Stimulated activated CD4-positive, alpha-beta T cell treated with anti-CD3 and anti-CD28 coated beads, Interleukin-12 subunit alpha, Interleukin-12 subunit beta, amount 100 ng/mL, for 4 hours (primary cell): ENCODE results near the gene KLRF1.

Experiments used
- DNase-seq: peaks from one replicate; pipeline ENCODE4 v3.0.0-alpha.2; 2020

Gene KLRF1

DNA sequence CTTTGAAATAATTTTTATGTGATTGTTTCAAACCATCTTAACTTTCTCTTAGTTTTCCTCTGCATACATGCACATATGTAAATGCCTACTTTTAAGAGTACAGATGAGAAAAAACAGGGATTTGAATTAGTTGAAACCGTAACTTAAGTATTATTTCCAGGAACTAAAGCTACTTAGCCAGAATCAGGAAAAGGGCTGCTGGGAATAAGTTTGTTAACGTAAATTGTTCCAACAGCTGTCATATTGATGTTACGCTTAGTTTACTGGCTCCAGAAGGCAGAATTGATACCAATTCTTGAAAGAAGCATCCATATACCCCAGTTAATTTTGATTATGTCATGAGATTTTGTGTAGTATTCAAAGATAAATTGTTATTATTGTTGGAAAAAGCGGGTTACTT, 17.9 kb upstream of the KLRF1 start:
- no peak for DNase-seq

DNA sequence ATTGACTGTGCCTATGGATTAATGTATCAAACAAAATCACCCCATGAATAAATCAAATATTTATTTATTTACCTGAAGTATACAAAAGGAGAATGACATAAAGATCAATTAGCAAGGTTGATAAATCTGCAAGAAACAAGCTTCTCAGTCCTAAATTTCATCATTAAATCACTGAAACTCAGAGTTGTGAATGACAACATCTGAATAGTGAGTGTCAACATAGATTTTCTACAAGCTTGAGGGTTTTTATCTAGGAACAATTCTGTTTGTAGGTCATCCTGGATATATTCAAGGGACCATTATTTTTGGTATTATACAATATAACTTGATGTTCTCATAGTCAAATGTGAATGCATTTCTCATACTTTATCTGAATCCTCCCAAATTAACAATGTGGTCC, 17.4 kb upstream of the KLRF1 start:
- DNase-seq = no peak

DNA sequence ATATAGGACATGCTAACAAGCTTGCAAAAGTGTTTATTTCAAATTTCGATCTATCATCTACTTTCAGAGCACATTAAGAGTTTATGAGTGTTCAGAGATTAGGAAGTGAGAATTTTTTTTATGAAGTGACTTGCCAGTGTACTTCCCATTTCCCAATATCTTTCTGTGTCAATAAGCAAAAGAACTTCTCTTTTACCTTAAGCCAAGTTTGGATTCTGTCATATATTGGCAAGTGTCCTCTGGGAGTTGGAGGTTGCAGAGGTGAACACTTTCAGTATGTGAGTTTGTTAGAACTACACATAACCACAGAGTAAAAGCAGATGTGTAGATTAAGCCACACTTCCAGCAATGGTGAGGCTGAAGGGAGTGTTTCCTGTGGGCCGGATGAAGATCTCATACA, 16.6 kb upstream of the KLRF1 start:
- DNase-seq = no peak

DNA sequence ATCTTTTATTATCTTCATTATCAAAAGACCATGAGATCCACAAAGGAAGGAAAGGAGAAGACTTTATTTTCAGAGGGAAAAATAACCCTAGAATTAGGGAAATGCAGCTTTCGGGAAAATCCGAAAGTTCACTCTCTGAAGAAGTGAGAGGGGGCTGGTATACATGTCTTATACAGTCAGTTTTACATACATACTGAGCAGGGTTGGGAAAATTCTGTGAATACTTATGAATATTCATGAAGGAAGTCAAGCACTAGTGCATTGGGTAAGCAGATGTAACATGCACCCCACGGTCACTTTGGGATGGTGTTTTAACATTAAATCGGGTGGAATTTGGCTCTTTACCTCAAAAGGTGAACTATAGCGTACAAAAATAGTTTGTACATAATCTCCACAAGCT, 15.7 kb upstream of the KLRF1 start:
- no peak for DNase-seq

DNA sequence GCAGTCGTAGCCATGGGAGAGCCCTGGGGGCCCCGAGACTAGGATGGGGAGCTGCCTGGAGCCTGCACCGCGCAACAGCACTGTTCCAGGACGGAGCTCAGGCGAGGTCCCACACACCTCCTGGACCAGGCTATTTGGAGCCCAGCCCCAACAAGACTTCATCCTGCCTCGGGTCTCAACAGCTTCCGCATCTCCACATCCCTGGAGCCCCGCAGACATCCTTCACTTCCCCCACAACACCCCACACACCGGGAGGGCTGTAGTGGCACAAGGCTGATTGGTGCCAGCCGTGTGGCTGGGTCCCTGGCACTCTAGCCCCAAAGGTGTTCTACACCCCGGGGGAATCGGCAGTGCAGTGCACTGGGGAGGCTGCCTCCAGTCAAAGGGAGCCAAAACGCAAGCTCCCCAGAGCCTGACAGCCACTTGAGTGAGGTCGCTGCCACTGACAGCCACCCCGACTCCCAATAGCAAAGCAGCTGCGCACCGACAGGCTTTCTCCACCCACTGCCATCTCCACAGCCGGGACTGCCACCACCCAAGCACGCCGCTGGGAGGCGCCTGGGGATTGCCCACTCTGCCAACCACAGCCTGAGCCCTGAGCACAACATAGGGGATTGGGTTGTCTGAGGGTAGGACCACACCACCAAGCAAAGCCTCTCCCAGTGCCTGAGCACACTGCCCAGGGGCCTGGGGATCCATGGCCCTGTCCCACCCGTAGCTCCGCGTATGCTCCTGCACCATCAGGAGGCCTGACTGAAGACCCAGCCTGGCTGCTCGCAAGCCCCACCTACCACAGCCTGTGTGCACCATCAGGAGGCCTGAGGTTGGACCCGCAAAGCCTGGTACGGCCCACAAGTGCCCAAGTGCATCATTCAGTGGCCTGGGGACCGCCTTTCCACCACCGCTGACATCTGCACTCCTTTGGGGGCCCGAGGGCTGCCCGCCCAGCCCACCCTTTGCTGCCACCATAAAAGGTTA, 13.2 kb upstream of the KLRF1 start:
- DNase-seq = peak; percentile 90

DNA sequence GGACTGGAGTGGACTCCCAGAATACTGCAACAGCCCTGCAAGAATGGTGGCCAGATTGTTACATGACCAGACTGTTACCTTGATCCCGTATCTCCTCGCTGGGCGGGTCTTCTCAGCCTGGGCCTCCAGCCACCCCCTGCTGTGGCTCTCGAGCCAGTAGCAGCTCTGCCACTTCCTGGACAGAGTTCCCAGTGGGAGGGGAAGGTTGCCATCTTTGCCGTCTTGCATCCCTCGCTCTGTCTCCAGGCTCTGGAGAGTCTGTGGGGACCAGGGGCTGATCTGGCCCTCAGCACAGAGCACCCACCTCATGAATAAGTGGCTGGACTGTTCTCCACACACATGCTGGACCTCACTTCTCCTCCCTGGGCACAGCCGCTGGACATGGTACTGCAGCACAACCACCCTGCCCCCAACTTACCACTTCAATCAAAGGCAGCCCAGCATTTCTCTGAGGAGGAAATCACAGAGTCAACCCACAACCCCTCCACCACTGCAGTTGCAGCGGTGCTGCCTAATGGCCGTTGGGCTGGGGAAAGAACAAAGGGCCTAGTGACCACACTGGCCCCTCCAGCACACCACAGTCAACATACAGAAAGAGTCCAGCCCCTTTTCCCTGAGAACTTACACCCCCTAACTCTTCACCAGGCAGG, 6.9 kb upstream of the KLRF1 start:
- no peak for DNase-seq

DNA sequence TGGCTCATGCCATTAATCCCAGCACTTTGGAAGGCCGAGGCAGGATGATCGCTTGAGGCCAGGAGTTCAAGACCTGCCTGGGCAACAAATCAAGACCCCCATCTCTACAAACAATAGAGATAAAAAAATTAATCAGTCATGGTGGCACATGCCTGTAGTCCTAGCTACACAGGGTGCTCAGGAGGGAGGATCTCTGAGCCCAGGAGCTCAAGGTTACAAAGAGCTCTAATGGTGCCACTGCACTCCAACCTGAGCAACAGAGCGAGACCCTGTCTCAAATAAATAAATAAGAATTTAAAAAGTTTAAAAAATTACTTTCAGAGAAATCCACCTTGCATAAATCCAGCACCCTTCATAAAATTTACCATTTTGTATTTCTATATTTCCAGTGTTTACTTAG, 2.2 kb downstream of the KLRF1 start:
- no peak for DNase-seq

DNA sequence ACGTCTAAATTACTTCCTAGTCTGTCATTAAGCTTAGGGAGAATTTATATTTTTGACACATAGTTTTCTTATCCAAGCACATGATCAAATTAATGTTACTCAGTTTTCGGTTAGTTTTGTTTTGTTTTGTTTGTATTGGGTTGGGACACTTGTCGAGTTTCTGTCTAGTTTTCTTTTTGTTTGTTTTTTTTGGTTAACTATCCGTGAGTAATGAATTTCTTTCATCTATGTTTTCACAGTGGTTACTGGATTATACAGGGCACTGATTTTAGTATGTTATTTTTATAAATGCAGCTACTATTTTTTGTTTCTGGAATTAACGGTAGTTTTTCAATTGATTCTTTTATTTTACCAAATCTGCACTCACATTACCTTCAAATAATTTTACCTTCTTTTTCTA, 2.7 kb downstream of the KLRF1 start:
- no peak for DNase-seq

DNA sequence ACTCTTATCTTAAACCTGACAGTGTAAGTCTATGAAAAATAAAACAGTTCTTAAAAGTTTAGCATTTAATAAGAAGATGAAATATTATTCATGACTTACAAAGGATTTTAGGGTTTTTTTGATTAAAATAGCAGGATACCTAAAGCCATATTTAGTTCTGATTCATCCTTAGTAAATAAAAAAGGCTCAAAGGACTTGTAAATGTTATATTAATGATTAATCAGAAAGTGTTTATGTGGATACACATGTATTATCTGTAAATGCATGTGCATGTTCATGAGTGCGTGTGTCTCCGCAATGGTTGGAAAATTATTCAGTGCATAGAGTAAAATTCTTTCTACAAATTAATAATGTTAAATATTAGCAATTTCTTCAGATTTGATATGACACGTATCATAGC, 4.4 kb downstream of the KLRF1 start:
- no peak for DNase-seq

DNA sequence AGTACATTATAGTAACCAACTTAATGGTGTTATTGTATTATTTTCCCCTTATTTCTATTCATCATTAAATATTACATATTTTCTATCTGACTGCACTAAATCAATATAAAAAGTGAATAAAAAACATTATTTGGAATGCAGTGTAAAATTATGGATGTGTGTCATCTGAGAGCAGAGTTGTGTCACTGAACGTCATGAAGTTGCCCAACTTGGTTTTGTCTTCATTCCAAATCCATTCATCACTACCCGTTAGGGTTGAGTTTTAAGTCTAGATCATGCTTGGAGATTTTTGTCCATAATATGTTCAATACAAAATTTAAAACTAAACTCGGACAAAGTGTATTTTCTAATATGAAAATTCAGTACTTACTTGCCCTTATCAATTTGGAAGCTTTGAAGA, 16.1 kb downstream of the KLRF1 start:
- no peak for DNase-seq

DNA sequence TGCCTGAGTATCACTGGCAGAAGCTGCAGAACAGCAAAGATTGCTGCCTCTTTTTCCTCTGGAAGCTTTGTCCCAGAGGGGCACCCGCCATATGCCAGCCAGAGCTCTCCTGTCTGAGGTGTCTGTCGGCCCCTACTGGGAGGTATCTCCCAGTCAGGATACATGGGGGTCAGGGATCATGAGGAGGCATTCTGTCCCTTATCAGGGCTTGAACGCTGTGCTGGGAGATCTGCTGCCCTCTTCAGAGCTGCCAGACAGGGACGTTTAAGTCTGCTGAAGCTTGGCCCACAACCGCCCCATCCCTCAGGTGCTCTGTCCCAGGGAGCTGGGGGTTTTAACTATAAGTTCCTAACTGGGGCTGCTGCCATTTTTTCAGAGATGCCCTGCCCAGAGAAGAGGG, 21.6 kb downstream of the KLRF1 start:
- no peak for DNase-seq

DNA sequence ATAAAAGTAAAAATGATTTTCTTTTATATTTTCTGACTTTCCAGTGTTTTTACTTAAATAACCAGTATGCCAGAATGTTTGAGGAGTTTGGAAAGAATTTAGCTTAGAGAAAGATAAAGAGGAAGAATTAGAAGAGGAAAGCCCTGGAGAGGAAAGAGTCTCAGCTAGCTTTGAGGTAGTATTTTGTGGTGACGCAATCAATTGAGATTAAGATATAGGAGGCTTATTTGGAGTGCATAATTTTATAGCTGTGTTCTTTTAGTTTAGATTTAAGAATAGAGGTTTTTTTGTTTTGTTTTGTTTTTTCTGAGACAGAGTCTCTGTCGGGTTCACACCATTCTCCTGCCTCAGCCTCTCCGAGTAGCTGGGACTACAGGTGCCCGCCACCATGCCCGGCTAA, 23.8 kb downstream of the KLRF1 start:
- DNase-seq = no peak

DNA sequence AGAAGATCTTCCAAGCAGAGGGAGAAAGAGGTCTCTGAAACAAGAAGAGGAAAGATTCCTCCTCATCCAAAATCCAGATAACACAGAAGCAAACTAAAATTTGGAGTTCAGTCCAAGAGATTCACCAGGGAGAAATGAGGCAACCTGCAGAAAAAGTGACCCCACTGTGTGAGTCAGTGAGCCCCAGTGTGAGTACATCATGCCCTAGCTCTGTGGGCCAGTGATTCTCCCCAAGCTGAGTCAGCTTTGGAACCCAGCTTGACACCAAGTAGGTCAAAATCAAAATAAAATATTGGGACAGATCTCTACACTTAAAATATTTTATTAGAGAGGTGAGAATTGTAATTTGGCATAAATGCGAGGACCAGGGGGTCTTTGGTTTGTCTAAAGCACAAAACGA, 24.6 kb downstream of the KLRF1 start:
- no peak for DNase-seq

DNA sequence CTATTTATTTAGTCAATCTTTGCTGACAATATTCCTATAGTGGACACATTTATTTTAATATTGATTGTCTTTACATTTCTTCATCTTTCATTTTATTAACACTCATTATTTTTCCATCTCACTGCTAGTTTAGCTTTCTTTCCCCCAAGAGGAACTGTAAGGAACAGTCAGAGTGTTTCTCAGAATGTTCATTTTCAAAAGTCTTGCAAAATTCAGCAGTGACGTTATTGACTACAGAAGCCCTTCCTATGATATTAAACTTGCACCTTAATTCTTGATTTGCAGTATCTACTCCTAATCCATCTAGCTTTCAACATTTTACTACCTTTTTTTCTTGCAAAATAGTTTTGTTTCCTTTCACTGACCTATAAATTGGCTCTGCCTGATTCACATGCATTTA, 28.9 kb downstream of the KLRF1 start:
- DNase-seq = no peak

DNA sequence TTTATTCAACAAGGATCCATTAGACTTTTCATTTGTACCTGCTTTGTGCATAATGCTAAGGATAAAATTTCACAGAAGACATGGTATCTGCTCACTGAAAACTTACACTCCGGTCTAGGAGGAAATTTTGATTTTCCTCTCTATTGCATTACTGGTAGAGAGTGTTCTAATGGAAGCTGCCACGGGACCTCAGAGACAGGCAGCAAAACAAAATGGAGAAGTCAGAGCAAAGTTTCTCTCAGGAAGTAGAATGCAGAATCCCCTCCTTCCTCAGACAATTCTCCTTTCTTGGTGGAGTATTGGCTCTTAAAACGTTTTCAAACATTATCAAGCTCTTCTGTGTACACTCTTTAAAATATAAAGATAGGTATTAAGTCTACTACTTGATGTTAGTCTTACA, 29.6 kb downstream of the KLRF1 start:
- no peak for DNase-seq

DNA sequence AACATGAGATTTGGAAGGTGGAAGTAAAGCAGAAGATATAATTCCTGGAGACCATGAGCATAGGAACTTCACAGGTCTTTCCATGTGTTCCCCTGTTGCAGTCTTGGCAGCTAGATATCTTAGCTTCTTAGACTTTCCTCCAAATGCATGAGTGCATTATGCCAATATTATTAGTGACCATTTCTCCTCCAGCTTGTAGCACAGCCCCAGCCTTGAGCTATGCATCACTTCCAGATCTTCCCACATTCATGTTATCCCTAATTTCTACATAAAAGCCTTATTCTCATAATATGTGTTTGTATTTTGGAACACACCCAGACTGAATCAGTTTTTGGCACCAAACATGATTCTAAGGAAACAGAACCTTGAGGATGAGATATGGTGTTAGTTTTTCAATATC, 30.9 kb downstream of the KLRF1 start:
- DNase-seq = no peak

DNA sequence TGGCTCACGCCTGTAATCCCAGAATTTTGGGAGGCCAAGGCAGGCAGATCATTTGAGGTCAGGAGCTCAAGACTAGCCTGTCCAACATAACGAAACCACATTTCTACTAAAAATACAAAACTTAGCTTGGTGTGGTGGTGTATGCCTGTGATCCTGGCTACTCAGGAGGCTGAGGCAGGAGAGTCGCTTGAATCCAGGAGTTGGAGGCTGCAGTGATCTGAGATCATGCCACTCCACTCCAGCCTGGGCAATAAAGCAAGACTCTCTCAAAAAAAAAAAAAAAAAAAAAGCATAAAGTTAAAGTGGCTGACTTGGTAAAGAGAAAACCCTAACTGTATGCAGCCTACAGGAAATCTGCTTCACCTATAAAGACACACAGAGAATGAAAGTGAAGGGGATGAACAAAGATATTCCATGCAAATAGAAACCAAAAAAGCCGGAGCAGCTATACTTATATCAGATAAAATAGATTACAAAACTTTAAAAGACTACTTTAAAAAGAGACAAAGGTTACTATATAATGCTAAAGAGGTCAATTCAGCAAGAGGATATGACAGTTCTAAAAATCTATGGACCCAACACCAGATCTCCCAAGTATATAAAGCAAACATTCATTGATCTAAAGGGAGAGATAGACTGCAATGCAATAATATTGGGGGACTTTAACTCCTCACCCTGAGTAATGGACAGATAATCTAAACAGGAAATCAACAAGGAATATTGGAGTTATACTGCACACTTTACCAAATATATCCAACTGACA, 37.8 kb downstream of the KLRF1 start:
- no peak for DNase-seq

DNA sequence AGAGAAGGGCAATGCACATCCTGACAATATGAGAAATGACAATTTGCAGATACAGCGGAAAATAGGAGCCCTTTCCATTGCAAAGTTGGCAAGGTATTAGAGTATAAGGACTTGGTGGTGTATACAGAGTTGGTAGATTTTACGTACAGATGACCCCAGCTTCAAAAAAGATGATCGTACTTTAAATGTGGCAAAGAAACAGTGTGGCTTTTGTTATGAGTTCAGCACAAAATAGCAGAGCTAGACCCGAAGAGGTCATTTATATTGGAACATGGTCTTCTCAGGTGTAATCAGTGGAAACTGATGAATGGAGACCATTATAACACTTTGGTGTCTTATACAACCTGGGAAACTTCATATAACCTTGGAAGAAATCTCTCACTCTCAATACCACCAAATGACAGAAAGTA, 39.6 kb downstream of the KLRF1 start:
- DNase-seq = no peak

DNA sequence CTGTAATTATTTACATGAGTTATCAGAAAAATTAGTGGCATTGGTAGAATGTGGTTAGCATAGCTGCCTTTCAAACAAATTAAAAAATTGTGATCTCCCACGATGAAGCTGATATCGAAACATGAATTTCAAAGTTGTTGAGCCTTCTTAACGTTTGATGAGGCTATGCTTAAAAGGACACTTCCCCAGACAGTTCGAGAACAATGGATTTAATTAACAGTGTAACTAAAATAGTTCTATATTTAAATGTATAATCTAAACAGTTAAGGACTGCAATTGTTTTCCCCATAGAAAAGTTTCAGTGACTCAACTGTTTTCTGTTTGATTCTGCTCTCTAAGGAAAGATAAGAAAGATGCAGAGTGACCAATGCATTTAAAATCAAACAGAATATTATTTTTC, 40.2 kb downstream of the KLRF1 start:
- no peak for DNase-seq

DNA sequence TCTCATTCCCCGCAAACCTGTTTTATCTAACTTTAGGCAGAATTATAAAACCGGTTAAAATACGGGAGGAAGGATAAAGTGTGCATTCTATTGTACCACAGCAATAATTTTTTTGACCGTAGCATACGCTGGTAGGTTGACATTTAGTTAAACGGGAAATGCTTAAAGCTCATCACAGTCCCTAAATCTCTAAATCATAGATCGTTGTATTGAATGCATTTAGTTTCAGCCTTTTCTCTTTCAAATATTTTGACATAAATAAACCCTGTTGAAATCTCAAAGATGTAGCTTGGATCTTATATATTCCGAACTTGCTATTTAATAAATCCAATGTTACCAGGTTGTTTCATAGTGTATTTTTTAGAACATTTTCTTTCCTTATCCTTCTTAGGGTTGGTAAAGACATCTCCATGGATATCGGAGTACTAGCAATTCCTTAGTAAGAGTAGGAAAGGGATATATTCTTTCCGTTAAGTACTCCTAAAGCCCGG, 41.1 kb downstream of the KLRF1 start:
- DNase-seq = no peak

DNA sequence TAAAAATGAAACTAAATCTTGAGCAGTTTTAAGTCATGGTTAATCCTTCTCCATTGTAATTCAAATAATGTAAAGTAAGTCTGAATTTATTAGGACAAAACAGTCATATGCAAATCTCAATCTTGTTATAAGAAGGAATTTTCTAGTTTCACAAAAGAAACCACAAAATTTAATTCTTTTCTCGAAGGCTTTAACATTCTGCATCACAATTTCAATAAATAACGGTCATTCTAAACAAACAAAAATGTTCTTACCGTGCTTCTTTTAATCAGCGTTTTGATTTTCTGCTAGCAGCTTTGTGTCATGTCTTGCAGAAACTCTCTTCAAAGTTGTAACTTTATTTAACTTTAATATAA, 41.6 kb downstream of the KLRF1 start:
- no peak for DNase-seq

DNA sequence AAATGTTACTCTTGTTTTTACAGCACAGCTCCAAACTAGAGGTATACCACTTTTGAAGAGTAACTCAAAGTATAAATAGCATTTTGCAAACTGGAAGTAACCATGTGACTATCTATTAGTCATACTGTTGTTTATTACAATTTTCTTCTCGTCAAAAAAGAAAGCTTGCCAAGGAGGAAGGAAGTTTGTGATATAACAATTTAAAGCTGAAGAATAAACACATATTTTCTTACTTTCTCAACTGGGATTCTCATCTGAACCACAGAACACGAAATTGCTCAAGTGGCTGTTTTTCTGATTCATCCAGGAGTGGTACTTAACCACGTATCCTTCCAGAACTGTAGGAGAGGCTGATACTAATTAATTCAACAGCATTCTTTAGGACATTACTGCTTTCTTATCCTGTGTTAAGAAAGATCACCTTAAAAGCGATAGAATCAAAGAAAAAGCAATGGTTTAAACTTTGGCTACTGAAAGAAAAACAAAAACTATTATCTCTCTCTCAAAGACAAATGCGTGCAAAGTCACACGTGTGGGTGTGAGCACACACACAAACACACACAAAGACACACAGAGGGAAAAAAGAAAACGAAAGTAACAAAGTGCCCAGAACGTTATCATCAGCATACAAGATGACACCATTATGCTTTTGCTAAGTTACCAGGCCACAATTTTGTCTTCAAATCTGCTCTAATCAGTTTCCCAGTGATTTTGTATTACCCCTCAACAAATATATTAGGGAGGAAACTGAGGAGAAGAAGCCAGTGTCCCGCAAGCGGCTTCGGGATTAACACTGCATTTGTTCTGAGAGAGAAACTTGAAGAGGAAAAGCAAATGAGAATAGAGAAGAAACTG, 42.3 kb downstream of the KLRF1 start, which contains the start of gene CLEC2B:
Gene CLEC2B, minus strand, starts transcription at position 48 of the 855 bp plus-strand sequence.
- no peak for DNase-seq
